PC-3 (cell line): Measurements from ENCODE around the gene SLC6A11. TPM values are rescaled to one million over a fixed set of nuclear protein-coding genes. Genes with fewer than 3 reads are reported as not detected.

ENCODE experiments used
- ATAC-seq: fragments of 200-7000 bp; cut with Tn5 transposase; 2 replicates; pipeline ENCODE4 v1.9.1; 2020; ENCODE audit warnings: mild to moderate bottlenecking, moderate library complexity
- BruUV-seq: library from RNA; stranded (reverse); fragments of 400-500 nt; replicated peaks from 2 replicates; lab custom pipeline; 2021; lab: Mats Ljungman, UMichigan
- CTCF ChIA-PET: fragments of 300-600 bp; sonication (Branson Sonifier 250); formaldehyde crosslinking; loops from one replicate; lab custom pipeline; 2022; ENCODE audit warnings: antibody characterized with exemption; lab: Charles Lee
- POLR2A ChIA-PET: fragments of 300-600 bp; sonication (Branson Sonifier 250); formaldehyde crosslinking; loops from one replicate; lab custom pipeline; 2022; ENCODE audit warnings: antibody characterized with exemption; ENCODE audit not compliant: unreplicated experiment; lab: Charles Lee
- DNase-seq: peaks from one replicate; pipeline ENCODE4 v3.0.0-alpha.2; 2015
- H2AFZ ChIP-seq: fragments of 300-600 bp; sonication (generic); 2 replicates; pipeline ENCODE4 v1.6.0; 2016; ENCODE audit warnings: antibody characterized with exemption, low read length
- H3F3A ChIP-seq: fragments of 300-600 bp; sonication (generic); one replicate; pipeline ENCODE4 v1.6.0; 2017; ENCODE audit warnings: antibody characterized with exemption, low read length, control low read depth, mild to moderate bottlenecking; ENCODE audit not compliant: unreplicated experiment
- H3K27ac ChIP-seq: fragments of 300-600 bp; sonication (generic); 2 replicates; pipeline ENCODE4 v1.5.1; 2016; ENCODE audit warnings: mild to moderate bottlenecking, low read length
- H3K27me3 ChIP-seq: fragments of 300-600 bp; sonication (generic); 2 replicates; pipeline ENCODE4 v1.6.1; 2016; ENCODE audit warnings: low read length, mixed read lengths
- H3K36me3 ChIP-seq: fragments of 300-600 bp; sonication (generic); 2 replicates; pipeline ENCODE4 v1.6.1; 2016; ENCODE audit warnings: low read depth, mixed run types, low read length, mixed read lengths
- H3K4me1 ChIP-seq: fragments of 300-600 bp; sonication (generic); 2 replicates; pipeline ENCODE4 v1.5.1; 2016; ENCODE audit warnings: low read length; ENCODE audit not compliant: insufficient read depth
- H3K4me2 ChIP-seq: fragments of 300-600 bp; sonication (generic); 2 replicates; pipeline ENCODE4 v1.6.0; 2016; ENCODE audit warnings: low read length
- H3K4me3 ChIP-seq: fragments of 300-600 bp; sonication (generic); 2 replicates; pipeline ENCODE4 v1.5.1; 2016; ENCODE audit warnings: mild to moderate bottlenecking, low read length, mixed read lengths
- H3K79me2 ChIP-seq: fragments of 300-600 bp; sonication (generic); 2 replicates; pipeline ENCODE4 v1.6.1; 2017; ENCODE audit warnings: low read length, mixed read lengths
- H3K9ac ChIP-seq: fragments of 300-600 bp; sonication (generic); 2 replicates; pipeline ENCODE4 v1.6.0; 2016; ENCODE audit warnings: mild to moderate bottlenecking, low read length
- H3K9me2 ChIP-seq: fragments of 300-600 bp; sonication (generic); replicated peaks from 2 replicates; pipeline ENCODE4 v1.6.1; 2016; ENCODE audit warnings: mixed run types, low read length, mixed read lengths
- H3K9me3 ChIP-seq: fragments of 300-600 bp; sonication (generic); 2 replicates; pipeline ENCODE4 v1.6.1; 2016; ENCODE audit warnings: low read length, mixed read lengths
- H4K20me1 ChIP-seq: fragments of 300-600 bp; sonication (generic); 2 replicates; pipeline ENCODE4 v1.6.1; 2016; ENCODE audit warnings: low read length, mixed read lengths
- CTCF ChIP-seq: fragments of 300-600 bp; sonication (generic); conservative IDR thresholded peaks from 2 replicates; pipeline ENCODE4 v1.5.1; 2017; ENCODE audit warnings: antibody characterized with exemption, low read depth, mild to moderate bottlenecking, low read length
- EZH2 ChIP-seq: fragments of 300-600 bp; sonication (generic); IDR thresholded peaks from one replicate; pipeline ENCODE4 v1.6.1; 2017; ENCODE audit warnings: antibody characterized with exemption, mild to moderate bottlenecking, low read length; ENCODE audit not compliant: unreplicated experiment
- EZH2phosphoT487 ChIP-seq: fragments of 300-600 bp; sonication (generic); IDR thresholded peaks from 2 replicates; pipeline ENCODE4 v1.6.1; 2018; ENCODE audit warnings: mild to moderate bottlenecking, antibody characterized with exemption, low read length, borderline replicate concordance
- intact Hi-C: fragments of 100-400 bp; cut with micrococcal nuclease; formaldehyde crosslinking; loops from 2 replicates; pipeline ENCODE4 v1.9.0; 2023
- total RNA-seq: library from RNA; depleted of rRNA; stranded (reverse); fragments of >200 nt; gene quantifications from 2 replicates; pipeline ENCODE4 v1.2.3, GENCODE V29; 2014

SLC6A11 gene
- total RNA-seq, 1 experiment from 2014 or later = 34.0 TPM

GRCh38 chr3:10890665-10891064, 74.6 kb downstream of the SLC6A11 start:
- ATAC-seq (no peak), DNase-seq (no peak)
- Histone ChIP-seq H3K4me1 (peaks cover 11% of the 10 kb centered on the region), H4K20me1 (no peaks in the 10 kb centered on the region), H3K9me2 (no peaks in the 10 kb centered on the region), H3K4me2 (no peak overlapping the region), H3K36me3 (peaks cover 20% of the 10 kb centered on the region), H3K4me3 (no peak overlapping the region), H3F3A (no peaks in the 10 kb centered on the region), H2AFZ (no peak overlapping the region), H3K27ac (no peak overlapping the region), H3K9ac (no peak overlapping the region), H3K79me2 (no peaks in the 10 kb centered on the region), H3K9me3 (peaks cover 7% of the 10 kb centered on the region; the same call in 1 of the 2 replicates), H3K27me3 (no peaks in the 10 kb centered on the region)
- TF ChIP-seq EZH2 = no peak
- no peak for TF ChIP-seq EZH2phosphoT487
- no peak for TF ChIP-seq CTCF
- no TSS peak for BruUV-seq
- intact Hi-C loops = no loop called here
- ChIA-PET POLR2A (no interaction called here), CTCF (no interaction called here)

- Histone ChIP-seq H3K9me3 (peaks cover 7% of the 10 kb centered on the region; the same call in 1 of the 2 replicates), H2AFZ (no peak overlapping the region), H3K9ac (no peak overlapping the region), H3K9me2 (no peaks in the 10 kb centered on the region), H3K4me3 (no peak overlapping the region), H3K27ac (no peak overlapping the region), H3K4me1 (peaks cover 11% of the 10 kb centered on the region), H4K20me1 (no peaks in the 10 kb centered on the region), H3K27me3 (no peaks in the 10 kb centered on the region), H3K4me2 (no peak overlapping the region), H3K79me2 (no peaks in the 10 kb centered on the region), H3F3A (no peaks in the 10 kb centered on the region), H3K36me3 (peaks cover 20% of the 10 kb centered on the region)
- BruUV-seq = no TSS peak
- ChIA-PET POLR2A (no interaction called here), CTCF (no interaction called here)
- no peak for ATAC-seq
- TF ChIP-seq CTCF = no peak
- DNase-seq = no peak
- intact Hi-C loops = no loop called here
Measured at GRCh38 chr3:10892622-10893021, 76.6 kb downstream of the SLC6A11 start.

GRCh38 chr3:10901296-10901945, 85.4 kb downstream of the SLC6A11 start:
- no peak for TF ChIP-seq CTCF
- no peak for TF ChIP-seq EZH2
- no peak for TF ChIP-seq EZH2phosphoT487
- H3F3A ChIP-seq = no peaks in the 10 kb centered on the region
- H3K4me1 ChIP-seq = no peaks in the 10 kb centered on the region
- H3K4me2 ChIP-seq = no peak overlapping the region
- H2AFZ ChIP-seq = no peak overlapping the region
- peaks cover 16% of the 10 kb centered on the region for H3K36me3 ChIP-seq
- no TSS peak for BruUV-seq
- no peak overlapping the region for H3K27ac ChIP-seq
- ATAC-seq (no peak), DNase-seq (no peak)
- CTCF ChIA-PET = no interaction called here
- peaks cover 8% of the 10 kb centered on the region for H3K9me3 ChIP-seq
- POLR2A ChIA-PET = no interaction called here
- no peak overlapping the region for H3K9ac ChIP-seq
- no peaks in the 10 kb centered on the region for H3K79me2 ChIP-seq
- intact Hi-C loops = no loop called here
- no peaks in the 10 kb centered on the region for H3K27me3 ChIP-seq
- no peaks in the 10 kb centered on the region for H4K20me1 ChIP-seq
- H3K9me2 ChIP-seq = no peaks in the 10 kb centered on the region
- no peak overlapping the region for H3K4me3 ChIP-seq
